Measurements from ENCODE around the gene ERN1.

GRCh38 chr17:64151016-64151368 lies 21.0 kb upstream of the ERN1 start:
- no peak for TF ChIP-seq CTCF (IDR thresholded peaks at IDR 0.05)
- TF ChIP-seq ATF3 (CRISPR knock-in tag; conservative IDR thresholded peaks at IDR 0.05) = no peak
- TF ChIP-seq MAX (CRISPR knock-in tag; IDR thresholded peaks at IDR 0.05) = no peak
- no peak for TF ChIP-seq ATF6 (CRISPR knock-in tag; IDR thresholded peaks at IDR 0.05)
- no peak for TF ChIP-seq ZNF416 (CRISPR knock-in tag; IDR thresholded peaks at IDR 0.05)
- no peak for TF ChIP-seq MLX (CRISPR knock-in tag; IDR thresholded peaks at IDR 0.05)
- TF ChIP-seq USF2 (CRISPR knock-in tag; IDR thresholded peaks at IDR 0.05) = no peak
- no peak for TF ChIP-seq SP1 (CRISPR knock-in tag; conservative IDR thresholded peaks at IDR 0.05)
- TF ChIP-seq CREM (CRISPR knock-in tag; IDR thresholded peaks at IDR 0.05) = no peak
- TF ChIP-seq ARID4B (CRISPR knock-in tag; IDR thresholded peaks at IDR 0.05; ENCODE audit: borderline replicate concordance) = no peak
- TF ChIP-seq ZNF317 (CRISPR knock-in tag; IDR thresholded peaks at IDR 0.05; ENCODE audit: borderline replicate concordance, low read depth) = no peak
- TF ChIP-seq ZSCAN18 (CRISPR knock-in tag; IDR thresholded peaks at IDR 0.05) = no peak
- TF ChIP-seq ZNF671 (CRISPR knock-in tag; IDR thresholded peaks at IDR 0.05) = no peak
- no peak for TF ChIP-seq ETV6 (CRISPR knock-in tag; IDR thresholded peaks at IDR 0.05)

All from WTC11 (cell line).